HCT116 (cell line): ENCODE data around the gene GALNT15. TPM values are rescaled to one million over a fixed set of nuclear protein-coding genes. Genes with fewer than 3 reads are reported as not detected.

Experiments
- ATAC-seq: fragments of 200-7000 bp; cut with Tn5 transposase; 2 replicates; pipeline ENCODE4 v1.9.1; 2020; ENCODE audit warnings: mild to moderate bottlenecking, moderate library complexity
- BruUV-seq: library from RNA; stranded (reverse); fragments of 400-500 nt; replicated peaks from 2 replicates; lab custom pipeline; 2021; lab: Mats Ljungman, UMichigan
- CTCF ChIA-PET: fragments of 300-600 bp; sonication (Branson Sonifier 250); formaldehyde crosslinking; loops from one replicate; lab custom pipeline; 2021; ENCODE audit warnings: antibody characterized with exemption; lab: Charles Lee
- POLR2A ChIA-PET: fragments of 300-600, 350-600 bp; sonication (Branson Sonifier 250); formaldehyde crosslinking; loops from one replicate; lab custom pipeline; 2021; ENCODE audit warnings: antibody characterized with exemption; lab: Charles Lee
- RAD21 ChIA-PET, 2 experiments: fragments of 300-600 bp; sonication (Branson Sonifier 250); formaldehyde crosslinking; loops; one replicate each; lab custom pipeline; 2023; ENCODE audit warnings: low total read pairs in 2 of 2; ENCODE audit not compliant: uncharacterized antibody in 2 of 2, unreplicated experiment in 2 of 2, low non-redundant PET in 1 of 2; lab: Charles Lee
- DNase-seq: peaks from one replicate; pipeline ENCODE4 v3.0.0-alpha.2; 2010; ENCODE audit warnings: low read depth, low spot score
- H2AFZ ChIP-seq: fragments of 200-600 bp; shearing (Covaris generic), sonication (generic); 2 replicates; pipeline ENCODE4 v1.6.1; 2017; ENCODE audit warnings: low read depth, mixed run types, mixed read lengths, antibody characterized with exemption, low read length; ENCODE audit not compliant: poor library complexity, severe bottlenecking
- H3K27ac ChIP-seq: 2 replicates; pipeline ENCODE4 v1.5.1; 2012; ENCODE audit warnings: low read depth, low read length
- H3K27me3 ChIP-seq: fragments of 200-600 bp; sonication (generic); 2 replicates; pipeline ENCODE4 v1.6.1; 2016; ENCODE audit warnings: mixed run types, low read length, mixed read lengths; ENCODE audit not compliant: insufficient read depth
- H3K36me3 ChIP-seq, 2 experiments: fragments of 200-500 bp in 1 of 2; fragments of 200-600 bp in 1 of 2; sonication (Bioruptor generic) in 1 of 2; sonication (generic) in 1 of 2; 2 replicates each; pipeline versions ENCODE4 v1.5.1 to v1.6.1; 2014 to 2016; ENCODE audit warnings: low read length in 2 of 2, inconsistent platforms in 1 of 2, mixed read lengths in 1 of 2, mixed run types in 1 of 2; ENCODE audit not compliant: insufficient read depth in 2 of 2, control insufficient read depth in 1 of 2
- H3K4me1 ChIP-seq, 2 experiments: fragments of 200-600 bp in 1 of 2; sonication (generic) in 1 of 2; 2 replicates each; pipeline versions ENCODE4 v1.5.1 to v1.6.1; 2012 to 2017; ENCODE audit warnings: low read length in 2 of 2, inconsistent platforms in 1 of 2, mild to moderate bottlenecking in 1 of 2, mixed read lengths in 1 of 2, mixed run types in 1 of 2, moderate library complexity in 1 of 2; ENCODE audit not compliant: insufficient read depth in 2 of 2, control insufficient read depth in 1 of 2
- H3K4me2 ChIP-seq: fragments of 200-600 bp; sonication (generic); 2 replicates; pipeline ENCODE4 v1.6.1; 2017; ENCODE audit warnings: mixed run types, low read length, mixed read lengths
- H3K4me3 ChIP-seq, 2 experiments: fragments of 200-600 bp in 1 of 2; sonication (generic) in 1 of 2; replicated peaks in 1 of 2; 2 replicates each; pipeline ENCODE4 v1.5.1; 2011 to 2016; ENCODE audit warnings: low read length in 2 of 2, control low read depth in 1 of 2, low read depth in 1 of 2, mild to moderate bottlenecking in 1 of 2, mixed read lengths in 1 of 2, mixed run types in 1 of 2
- H3K79me2 ChIP-seq: fragments of 200-600 bp; sonication (generic); 2 replicates; pipeline ENCODE4 v1.6.1; 2017; ENCODE audit warnings: mild to moderate bottlenecking, mixed run types, low read length, moderate library complexity, mixed read lengths; ENCODE audit not compliant: insufficient read depth
- H3K9ac ChIP-seq: fragments of 200-600 bp; sonication (generic); 2 replicates; pipeline ENCODE4 v1.6.1; 2016; ENCODE audit warnings: low read length, mixed read lengths
- H3K9me2 ChIP-seq: fragments of 200-600 bp; sonication (generic), shearing (Covaris generic); 2 replicates; pipeline ENCODE4 v1.6.1; 2017; ENCODE audit warnings: mixed run types, mild to moderate bottlenecking, moderate library complexity; ENCODE audit not compliant: insufficient read depth
- H3K9me3 ChIP-seq, 2 experiments: fragments of 200-500 bp in 1 of 2; fragments of 200-600 bp in 1 of 2; sonication (Bioruptor generic) in 1 of 2; sonication (generic) in 1 of 2; 2 replicates each; pipeline ENCODE4 v1.6.1; 2014 to 2017; ENCODE audit warnings: low read length in 2 of 2, mixed read lengths in 2 of 2, inconsistent platforms in 1 of 2, low read depth in 1 of 2, mild to moderate bottlenecking in 1 of 2, mixed run types in 1 of 2, moderate library complexity in 1 of 2; ENCODE audit not compliant: control insufficient read depth in 1 of 2, insufficient read depth in 1 of 2
- H4K20me1 ChIP-seq: fragments of 200-600 bp; sonication (generic), shearing (Covaris generic); 2 replicates; pipeline ENCODE4 v1.6.1; 2017; ENCODE audit warnings: mixed run types, mild to moderate bottlenecking, moderate library complexity; ENCODE audit not compliant: insufficient read depth
- CBX3 ChIP-seq: IDR thresholded peaks from 2 replicates; pipeline ENCODE4 v1.6.1; 2012; ENCODE audit warnings: low read depth
- CEBPB ChIP-seq: IDR thresholded peaks from 2 replicates; pipeline ENCODE4 v1.6.1; 2012; ENCODE audit warnings: low read depth
- CTCF ChIP-seq, 3 experiments: fragments of 200-600 bp in 1 of 3; sonication (generic) in 1 of 3; IDR thresholded peaks in 2 of 3; conservative IDR thresholded peaks in 1 of 3; 2 replicates each; pipeline ENCODE4 v1.5.1; 2012 to 2017; ENCODE audit warnings: low read depth in 2 of 3, low read length in 2 of 3, antibody characterized with exemption in 1 of 3, borderline replicate concordance in 1 of 3, control low read depth in 1 of 3, mild to moderate bottlenecking in 1 of 3, mixed read lengths in 1 of 3, mixed run types in 1 of 3, moderate library complexity in 1 of 3; ENCODE audit not compliant: insufficient read depth in 1 of 3
- EZH2 ChIP-seq: fragments of 200-600 bp; sonication (generic); IDR thresholded peaks from 2 replicates; pipeline ENCODE4 v1.6.1; 2017; ENCODE audit warnings: antibody characterized with exemption, mixed run types
- EZH2phosphoT487 ChIP-seq: fragments of 200-600 bp; IDR thresholded peaks from 2 replicates; pipeline ENCODE4 v1.6.1; 2018; ENCODE audit warnings: antibody characterized with exemption, borderline replicate concordance
- REST ChIP-seq: IDR thresholded peaks from 2 replicates; pipeline ENCODE4 v1.6.1; 2012; ENCODE audit warnings: low read depth
- SP1 ChIP-seq: IDR thresholded peaks from 2 replicates; pipeline ENCODE4 v1.6.1; 2012; ENCODE audit warnings: low read depth
- TCF7L2 ChIP-seq: IDR thresholded peaks from 2 replicates; pipeline ENCODE4 v1.7.0; 2011; ENCODE audit warnings: borderline replicate concordance, inconsistent platforms; ENCODE audit not compliant: insufficient read depth, insufficient read length; ENCODE audit errors: extremely low read depth
- intact Hi-C: fragments of 100-400 bp; cut with micrococcal nuclease; formaldehyde crosslinking; loops from 2 replicates; pipeline ENCODE4 v1.10.0; 2022
- total RNA-seq: library from RNA; stranded (reverse); gene quantifications from one replicate; pipeline ENCODE4 v1.2.1, GENCODE V29; 2021; ENCODE audit not compliant: unreplicated experiment

GALNT15 gene
- total RNA-seq, 1 experiment from 2014 or later: 0.05 TPM

- RAD21 ChIA-PET: no interaction called here
- Histone ChIP-seq H3K4me3 (no peak overlapping the region), H3K27ac (no peak overlapping the region), H3K4me1 (peaks cover 0 to 9% of the 10 kb centered on the region in 2 experiments; a peak in 1 of 4 replicates), H2AFZ (no peak overlapping the region), H3K9ac (no peak overlapping the region), H3K36me3 (no peaks in the 10 kb centered on the region), H3K79me2 (no peaks in the 10 kb centered on the region), H3K27me3 (no peaks in the 10 kb centered on the region), H3K9me2 (no peaks in the 10 kb centered on the region), H3K4me2 (no peak overlapping the region), H4K20me1 (no peaks in the 10 kb centered on the region), H3K9me3 (no peaks in the 10 kb centered on the region)
- BruUV-seq: no TSS peak
- CTCF ChIA-PET: no interaction called here
- intact Hi-C loops: loop anchor here (5.0 kb wide), 1 partner anchor 1048 kb away; no protein-coding TSS in a partner anchor
- POLR2A ChIA-PET: no interaction called here
- no peak for TF ChIP-seq CBX3
- TF ChIP-seq SP1: no peak
- TF ChIP-seq EZH2phosphoT487: no peak
- TF ChIP-seq REST: no peak
- TF ChIP-seq CEBPB: no peak
- no peak for TF ChIP-seq TCF7L2
- no peak for TF ChIP-seq EZH2
- no peak for TF ChIP-seq CTCF (IDR thresholded peaks at IDR 0.05 in 2 of 3, conservative IDR thresholded peaks at IDR 0.05 in 1 of 3; ENCODE audit: borderline replicate concordance in 1 of 3, insufficient read depth in 1 of 3, low read depth in 2 of 3, low read length in 2 of 3)
- ATAC-seq (no peak), DNase-seq (no peak)
Observed at GRCh38 chr3:16249886-16250285, 75.4 kb downstream of the GALNT15 start.
